K562 (cell line): ENCODE measurements around the gene RBFOX1. TPM values are rescaled to one million over a fixed set of nuclear protein-coding genes. Genes with fewer than 3 reads are reported as not detected.

Source experiments
- ETV1 ChIP-seq: fragments of 450-650 bp; conservative IDR thresholded peaks from 2 replicates; pipeline ENCODE4 v1.6.1; 2016; ENCODE audit warnings: missing genetic modification characterization, control low read depth, low read depth, missing compliant biosample characterization
- HCFC1 ChIP-seq: IDR thresholded peaks from 2 replicates; pipeline ENCODE4 v1.6.1; 2012; ENCODE audit warnings: low read depth, low read length, improper control_type of control experiment
- HEY1 ChIP-seq: fragments of 250-450 bp; sonication (Bioruptor Pico); IDR thresholded peaks from 2 replicates; pipeline ENCODE4 v1.5.0; 2020; ENCODE audit warnings: mild to moderate bottlenecking, moderate library complexity, borderline replicate concordance
- MEF2D ChIP-seq: conservative IDR thresholded peaks from 2 replicates; pipeline ENCODE4 v1.6.1; 2016; ENCODE audit warnings: low read depth, missing genetic modification characterization, missing compliant biosample characterization
- NEUROD1 ChIP-seq: fragments of 150-350 bp; IDR thresholded peaks from 2 replicates; pipeline ENCODE4 v1.6.1; 2014; ENCODE audit warnings: borderline replicate concordance, low read length, low read depth; ENCODE audit not compliant: partially characterized antibody
- RBM25 ChIP-seq: fragments of 200-400 bp; formaldehyde crosslinking; IDR thresholded peaks from 2 replicates; pipeline ENCODE4 v1.6.1; 2018; ENCODE audit warnings: low read length, low read depth, moderate library complexity; ENCODE audit not compliant: severe bottlenecking
- STAG1 ChIP-seq: sonication (generic); formaldehyde crosslinking; IDR thresholded peaks from 2 replicates; pipeline ENCODE4 v1.5.0; 2020; ENCODE audit warnings: missing genetic modification reagents, borderline replicate concordance
- TCFL5 ChIP-seq: fragments of 250-450 bp; sonication (Bioruptor Pico); conservative IDR thresholded peaks from 2 replicates; pipeline ENCODE4 v1.6.1; 2021; ENCODE audit warnings: mild to moderate bottlenecking, moderate library complexity, matching md5 sums
- ZNF197 ChIP-seq: fragments of 200-800 bp; sonication (Bioruptor generic); IDR thresholded peaks from 2 replicates; pipeline ENCODE4 v1.6.1; 2016; ENCODE audit warnings: low read depth, missing genetic modification characterization, missing compliant biosample characterization
- ZNF324 ChIP-seq: fragments of 250-450 bp; sonication (Bioruptor Pico); IDR thresholded peaks from 2 replicates; pipeline ENCODE4 v1.4.0; 2020; ENCODE audit warnings: mild to moderate bottlenecking
- ZNF444 ChIP-seq: fragments of 250-450 bp; sonication (Bioruptor Pico); IDR thresholded peaks from 2 replicates; pipeline ENCODE4 v1.4.0; 2020; ENCODE audit warnings: mild to moderate bottlenecking, moderate library complexity
- polyA plus RNA-seq, 8 experiments: library from polyadenylated mRNA; depleted of rRNA in 4 of 8; stranded (reverse) in 5 of 8; unstranded in 3 of 8; fragments of >200 nt; fragmentation: Nextera tagmentation in 2 of 8; fragmentation: Illumina TruSeq in 1 of 8; extraction: Ambion mirVana in 2 of 8; extraction: Trizol in 1 of 8; gene quantifications; 2 replicates each; pipeline versions ENCODE4 v1.2.1 to v1.2.3, GENCODE V29; 2011 to 2014; ENCODE audit warnings: inconsistent platforms in 1 of 8, missing spikeins in 1 of 8
- total RNA-seq, 7 experiments: library from RNA; depleted of rRNA in 6 of 7; stranded (reverse); fragments of >200 nt in 6 of 7; fragmentation: Illumina TruSeq in 2 of 7; extraction: Trizol in 2 of 7; gene quantifications; 2 replicates each; pipeline versions ENCODE4 v1.2.1 to v1.2.3, GENCODE V29; 2011 to 2021; ENCODE audit warnings: low replicate concordance in 1 of 7
- TF ChIP-seq, protein P1 (sequence below): sonication (generic); formaldehyde crosslinking; IDR thresholded peaks from 2 replicates; pipeline ENCODE4 v1.8.0; 2022; ENCODE audit warnings: mild to moderate bottlenecking, missing genetic modification reagents
- TF ChIP-seq, protein P2 (sequence below): fragments of 450-650 bp; IDR thresholded peaks from 2 replicates; pipeline ENCODE4 v1.6.1; 2018; ENCODE audit warnings: mild to moderate bottlenecking, low read depth; ENCODE audit not compliant: partially characterized antibody
- TF ChIP-seq, protein P3 (sequence below): IDR thresholded peaks from 3 replicates; pipeline ENCODE4 v1.6.1; 2011; ENCODE audit warnings: borderline replicate concordance, mild to moderate bottlenecking; ENCODE audit not compliant: insufficient read length, insufficient read depth

The RBFOX1 gene
- total and polyA plus RNA-seq, 9 of the 15 experiments (the other 6 are each of a cell fraction or from before 2014, with no cell fraction given) = 0.03 TPM; not detected in 8

DNA sequence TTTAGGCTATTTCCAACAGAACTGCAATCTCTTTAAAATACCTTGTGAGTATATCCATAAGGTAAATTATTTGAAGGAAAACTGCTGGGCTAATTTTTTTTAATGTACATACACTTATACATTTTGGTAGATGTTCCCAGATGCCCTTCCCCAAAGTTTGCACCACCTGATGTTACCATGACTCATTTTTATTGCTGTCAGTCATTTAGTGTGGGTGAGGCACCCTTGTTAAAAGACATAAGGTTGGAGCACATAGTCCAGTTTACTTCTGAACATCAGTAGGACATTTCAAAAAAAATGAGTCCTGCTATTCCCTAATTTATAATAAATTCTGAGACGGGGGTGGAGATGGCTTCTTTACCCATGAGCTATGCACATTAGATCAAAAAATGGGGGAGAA, 138.6 kb downstream of the RBFOX1 start (continued):
- TF ChIP-seq MEF2D (tag) (no peak), HEY1 (CRISPR knock-in tag) (no peak), ZNF197 (CRISPR knock-in tag) (no peak), RBM25 (no peak), HCFC1 (no peak), ETV1 (tag) (no peak), STAG1 (no peak), ZNF324 (CRISPR knock-in tag) (no peak), TCFL5 (CRISPR knock-in tag) (no peak), ZNF444 (CRISPR knock-in tag) (no peak), NEUROD1 (no peak)
- TF ChIP-seq, protein P1, sequence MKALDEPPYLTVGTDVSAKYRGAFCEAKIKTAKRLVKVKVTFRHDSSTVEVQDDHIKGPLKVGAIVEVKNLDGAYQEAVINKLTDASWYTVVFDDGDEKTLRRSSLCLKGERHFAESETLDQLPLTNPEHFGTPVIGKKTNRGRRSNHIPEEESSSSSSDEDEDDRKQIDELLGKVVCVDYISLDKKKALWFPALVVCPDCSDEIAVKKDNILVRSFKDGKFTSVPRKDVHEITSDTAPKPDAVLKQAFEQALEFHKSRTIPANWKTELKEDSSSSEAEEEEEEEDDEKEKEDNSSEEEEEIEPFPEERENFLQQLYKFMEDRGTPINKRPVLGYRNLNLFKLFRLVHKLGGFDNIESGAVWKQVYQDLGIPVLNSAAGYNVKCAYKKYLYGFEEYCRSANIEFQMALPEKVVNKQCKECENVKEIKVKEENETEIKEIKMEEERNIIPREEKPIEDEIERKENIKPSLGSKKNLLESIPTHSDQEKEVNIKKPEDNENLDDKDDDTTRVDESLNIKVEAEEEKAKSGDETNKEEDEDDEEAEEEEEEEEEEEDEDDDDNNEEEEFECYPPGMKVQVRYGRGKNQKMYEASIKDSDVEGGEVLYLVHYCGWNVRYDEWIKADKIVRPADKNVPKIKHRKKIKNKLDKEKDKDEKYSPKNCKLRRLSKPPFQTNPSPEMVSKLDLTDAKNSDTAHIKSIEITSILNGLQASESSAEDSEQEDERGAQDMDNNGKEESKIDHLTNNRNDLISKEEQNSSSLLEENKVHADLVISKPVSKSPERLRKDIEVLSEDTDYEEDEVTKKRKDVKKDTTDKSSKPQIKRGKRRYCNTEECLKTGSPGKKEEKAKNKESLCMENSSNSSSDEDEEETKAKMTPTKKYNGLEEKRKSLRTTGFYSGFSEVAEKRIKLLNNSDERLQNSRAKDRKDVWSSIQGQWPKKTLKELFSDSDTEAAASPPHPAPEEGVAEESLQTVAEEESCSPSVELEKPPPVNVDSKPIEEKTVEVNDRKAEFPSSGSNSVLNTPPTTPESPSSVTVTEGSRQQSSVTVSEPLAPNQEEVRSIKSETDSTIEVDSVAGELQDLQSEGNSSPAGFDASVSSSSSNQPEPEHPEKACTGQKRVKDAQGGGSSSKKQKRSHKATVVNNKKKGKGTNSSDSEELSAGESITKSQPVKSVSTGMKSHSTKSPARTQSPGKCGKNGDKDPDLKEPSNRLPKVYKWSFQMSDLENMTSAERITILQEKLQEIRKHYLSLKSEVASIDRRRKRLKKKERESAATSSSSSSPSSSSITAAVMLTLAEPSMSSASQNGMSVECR (CRISPR knock-in tag) = no peak
- TF ChIP-seq, protein P2, sequence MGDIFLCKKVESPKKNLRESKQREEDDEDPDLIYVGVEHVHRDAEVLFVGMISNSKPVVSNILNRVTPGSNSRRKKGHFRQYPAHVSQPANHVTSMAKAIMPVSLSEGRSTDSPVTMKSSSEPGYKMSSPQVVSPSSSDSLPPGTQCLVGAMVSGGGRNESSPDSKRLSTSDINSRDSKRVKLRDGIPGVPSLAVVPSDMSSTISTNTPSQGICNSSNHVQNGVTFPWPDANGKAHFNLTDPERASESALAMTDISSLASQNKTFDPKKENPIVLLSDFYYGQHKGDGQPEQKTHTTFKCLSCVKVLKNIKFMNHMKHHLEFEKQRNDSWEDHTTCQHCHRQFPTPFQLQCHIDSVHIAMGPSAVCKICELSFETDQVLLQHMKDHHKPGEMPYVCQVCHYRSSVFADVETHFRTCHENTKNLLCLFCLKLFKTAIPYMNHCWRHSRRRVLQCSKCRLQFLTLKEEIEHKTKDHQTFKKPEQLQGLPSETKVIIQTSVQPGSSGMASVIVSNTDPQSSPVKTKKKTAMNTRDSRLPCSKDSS = no peak
- TF ChIP-seq, protein P3, sequence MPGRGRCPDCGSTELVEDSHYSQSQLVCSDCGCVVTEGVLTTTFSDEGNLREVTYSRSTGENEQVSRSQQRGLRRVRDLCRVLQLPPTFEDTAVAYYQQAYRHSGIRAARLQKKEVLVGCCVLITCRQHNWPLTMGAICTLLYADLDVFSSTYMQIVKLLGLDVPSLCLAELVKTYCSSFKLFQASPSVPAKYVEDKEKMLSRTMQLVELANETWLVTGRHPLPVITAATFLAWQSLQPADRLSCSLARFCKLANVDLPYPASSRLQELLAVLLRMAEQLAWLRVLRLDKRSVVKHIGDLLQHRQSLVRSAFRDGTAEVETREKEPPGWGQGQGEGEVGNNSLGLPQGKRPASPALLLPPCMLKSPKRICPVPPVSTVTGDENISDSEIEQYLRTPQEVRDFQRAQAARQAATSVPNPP = no peak
